AG09319 (cell line): ENCODE data around the gene HOXA6.

Source experiments
- DNase-seq: peaks from one replicate; pipeline ENCODE4 v3.0.0-alpha.2; 2010; ENCODE audit warnings: low read depth; ENCODE audit errors: extremely low read depth
- CTCF ChIP-seq: IDR thresholded peaks from 2 replicates; pipeline ENCODE4 v1.5.1; 2011; ENCODE audit warnings: low read depth, mild to moderate bottlenecking, inconsistent platforms, low read length, moderate library complexity

Gene HOXA6

GRCh38 chr7:27147199-27148030 is at the start of gene HOXA6:
HOXA6 (minus strand) TSS chr7:27147774; CDS start chr7:27147749, 25 bp downstream.
- DNase-seq, result no peak
- TF ChIP-seq CTCF, result no peak

GRCh38 chr7:27196287-27196767 is 48.8 kb upstream of the HOXA6 start:
- no peak for DNase-seq
- TF ChIP-seq CTCF, result peak; percentile 83

GRCh38 chr7:27194686-27195379 is 47.3 kb upstream of the HOXA6 start:
- no peak for TF ChIP-seq CTCF

GRCh38 chr7:27194002-27194352 is 46.4 kb upstream of the HOXA6 start:
- DNase-seq, result no peak
- TF ChIP-seq CTCF, result no peak

More at GRCh38 chr7:27194686-27195379, 47.3 kb upstream of the HOXA6 start:
- no peak for DNase-seq

GRCh38 chr7:27193335-27194001 is 45.9 kb upstream of the HOXA6 start:
- no peak for DNase-seq
- TF ChIP-seq CTCF, result no peak

- DNase-seq, result no peak
- no peak for TF ChIP-seq CTCF
Observed at GRCh38 chr7:27192546-27193334, 45.2 kb upstream of the HOXA6 start.
